IMR-90 (cell line): ENCODE measurements around the gene TENT5C. TPM values are rescaled to one million over a fixed set of nuclear protein-coding genes. Genes with fewer than 3 reads are reported as not detected.

ENCODE experiments used
- ATAC-seq: fragments of 200-7000 bp; cut with Tn5 transposase; 2 replicates; pipeline ENCODE4 v1.9.1; 2020; ENCODE audit warnings: low read depth, mild to moderate bottlenecking, moderate library complexity
- BruUV-seq: library from RNA; stranded (reverse); fragments of 400-500 nt; replicated peaks from 2 replicates; lab custom pipeline; 2021; lab: Mats Ljungman, UMichigan
- CTCF ChIA-PET: fragments of 300-600 bp; formaldehyde crosslinking; extraction: SDS; loops from one replicate; lab custom pipeline; 2021; ENCODE audit warnings: antibody characterized with exemption; lab: Yijun Ruan, JAX
- POLR2A ChIA-PET: fragments of 300-600 bp; sonication (Branson Sonifier 250); formaldehyde crosslinking; loops from one replicate; lab custom pipeline; 2022; ENCODE audit warnings: antibody characterized with exemption; ENCODE audit not compliant: unreplicated experiment; lab: Charles Lee
- DNase-seq: peaks from one replicate; pipeline ENCODE4 v3.0.0; 2013
- H2AFZ ChIP-seq: replicated peaks from 2 replicates; pipeline ENCODE3; 2013; ENCODE audit warnings: low read length, mild to moderate bottlenecking; ENCODE audit not compliant: poor library complexity
- H2AK5ac ChIP-seq: 2 replicates; pipeline ENCODE4 v1.6.1; 2013; ENCODE audit warnings: low read depth, low read length, inconsistent platforms
- H2AK9ac ChIP-seq: replicated peaks from 2 replicates; pipeline ENCODE3; 2013; ENCODE audit warnings: mild to moderate bottlenecking, low read depth, low read length, moderate library complexity; ENCODE audit not compliant: poor library complexity
- H2BK120ac ChIP-seq: 2 replicates; pipeline ENCODE4 v1.6.1; 2013; ENCODE audit warnings: low read depth, low read length, inconsistent platforms
- H2BK15ac ChIP-seq: 3 replicates; pipeline ENCODE4 v1.6.1; 2013; ENCODE audit warnings: low read depth, low read length, inconsistent platforms
- H2BK20ac ChIP-seq: 2 replicates; pipeline ENCODE4 v1.6.1; 2013; ENCODE audit warnings: low read depth, mild to moderate bottlenecking, inconsistent platforms, low read length, moderate library complexity
- H2BK5ac ChIP-seq: 2 replicates; pipeline ENCODE4 v1.6.1; 2013; ENCODE audit warnings: mild to moderate bottlenecking, low read depth, low read length, inconsistent platforms; ENCODE audit not compliant: poor library complexity, severe bottlenecking
- H3K14ac ChIP-seq: replicated peaks from 2 replicates; pipeline ENCODE4 v1.6.1; 2013; ENCODE audit warnings: low read depth, low read length, inconsistent platforms
- H3K18ac ChIP-seq: 2 replicates; pipeline ENCODE4 v1.6.1; 2013; ENCODE audit warnings: low read depth, low read length, control low read depth
- H3K23ac ChIP-seq: 2 replicates; pipeline ENCODE4 v1.6.1; 2013; ENCODE audit warnings: low read depth, low read length, inconsistent platforms
- H3K27ac ChIP-seq: 2 replicates; pipeline ENCODE4 v1.5.1; 2013; ENCODE audit warnings: mild to moderate bottlenecking, control low read depth, low read length; ENCODE audit not compliant: insufficient read depth
- H3K27me3 ChIP-seq: 2 replicates; pipeline ENCODE4 v1.6.1; 2013; ENCODE audit warnings: low read length; ENCODE audit not compliant: control insufficient read depth, insufficient read depth
- H3K36me3 ChIP-seq: 2 replicates; pipeline ENCODE4 v1.6.1; 2013; ENCODE audit warnings: low read length, mixed read lengths; ENCODE audit not compliant: control insufficient read depth, insufficient read depth
- H3K4ac ChIP-seq: 2 replicates; pipeline ENCODE4 v1.6.1; 2013; ENCODE audit warnings: low read depth, low read length, inconsistent platforms
- H3K4me1 ChIP-seq: 2 replicates; pipeline ENCODE4 v1.6.1; 2013; ENCODE audit warnings: low read length, mixed read lengths; ENCODE audit not compliant: control insufficient read depth, insufficient read depth
- H3K4me2 ChIP-seq: 2 replicates; pipeline ENCODE4 v1.6.1; 2013; ENCODE audit warnings: low read depth, mild to moderate bottlenecking, control low read depth, low read length, moderate library complexity
- H3K4me3 ChIP-seq: 2 replicates; pipeline ENCODE4 v1.5.1; 2013; ENCODE audit warnings: low read depth, mild to moderate bottlenecking, control low read depth, low read length, moderate library complexity; ENCODE audit not compliant: insufficient read depth
- H3K56ac ChIP-seq: 2 replicates; pipeline ENCODE4 v1.6.1; 2013; ENCODE audit warnings: low read length, inconsistent platforms; ENCODE audit not compliant: insufficient read depth; ENCODE audit errors: extremely low read depth
- H3K79me1 ChIP-seq, 2 experiments: 2 replicates each; pipeline ENCODE4 v1.6.1; 2013; ENCODE audit warnings: low read length in 2 of 2, inconsistent platforms in 1 of 2, low read depth in 1 of 2
- H3K9ac ChIP-seq: 2 replicates; pipeline ENCODE4 v1.6.1; 2013; ENCODE audit warnings: low read depth, low read length, control low read depth
- H3K9me1 ChIP-seq: 2 replicates; pipeline ENCODE4 v1.6.1; 2013; ENCODE audit warnings: low read length, inconsistent platforms; ENCODE audit not compliant: insufficient read depth
- H3K9me3 ChIP-seq: 2 replicates; pipeline ENCODE4 v1.6.1; 2013; ENCODE audit warnings: low read length; ENCODE audit not compliant: control insufficient read depth, insufficient read depth
- H4K20me1 ChIP-seq: 2 replicates; pipeline ENCODE4 v1.6.1; 2013; ENCODE audit warnings: low read length, inconsistent platforms; ENCODE audit not compliant: insufficient read depth
- H4K5ac ChIP-seq: 2 replicates; pipeline ENCODE4 v1.6.1; 2013; ENCODE audit warnings: mild to moderate bottlenecking, low read depth, low read length, control low read depth
- H4K8ac ChIP-seq, 2 experiments: 2 replicates each; pipeline ENCODE4 v1.6.1; 2013; ENCODE audit warnings: low read depth in 2 of 2, low read length in 2 of 2, control low read depth in 1 of 2, inconsistent platforms in 1 of 2
- H4K91ac ChIP-seq: 2 replicates; pipeline ENCODE4 v1.6.1; 2013; ENCODE audit warnings: low read depth, low read length, inconsistent platforms; ENCODE audit not compliant: insufficient read depth
- BHLHE40 ChIP-seq: fragments of 150-350 bp; IDR thresholded peaks from 2 replicates; pipeline ENCODE4 v1.6.1; 2016; ENCODE audit warnings: mild to moderate bottlenecking, low read depth, low read length
- CEBPB ChIP-seq: IDR thresholded peaks from 2 replicates; pipeline ENCODE4 v1.6.1; 2012; ENCODE audit warnings: low read depth, low read length, improper control_type of control experiment
- CHD1 ChIP-seq: IDR thresholded peaks from 2 replicates; pipeline ENCODE4 v1.6.1; 2012; ENCODE audit warnings: low read depth, low read length, improper control_type of control experiment
- FOS ChIP-seq: fragments of 150-350 bp; IDR thresholded peaks from 2 replicates; pipeline ENCODE4 v1.6.1; 2016; ENCODE audit warnings: low read depth, low read length
- MAFK ChIP-seq: IDR thresholded peaks from 2 replicates; pipeline ENCODE4 v1.6.1; 2012; ENCODE audit warnings: low read depth, low read length, improper control_type of control experiment
- MAZ ChIP-seq: IDR thresholded peaks from 2 replicates; pipeline ENCODE4 v1.6.1; 2012; ENCODE audit warnings: low read depth, mild to moderate bottlenecking, low read length, improper control_type of control experiment, moderate library complexity, borderline replicate concordance
- MXI1 ChIP-seq: IDR thresholded peaks from 2 replicates; pipeline ENCODE4 v1.6.1; 2012; ENCODE audit warnings: low read depth, mild to moderate bottlenecking, low read length, moderate library complexity, borderline replicate concordance
- SMC3 ChIP-seq: fragments of 150-350 bp; IDR thresholded peaks from 2 replicates; pipeline ENCODE4 v1.6.1; 2016; ENCODE audit warnings: low read depth, mild to moderate bottlenecking, antibody characterized with exemption, low read length, moderate library complexity
- WGBS, 2 experiments: methylation state at CpG; one replicate each; pipeline versions ENCODE4 v1.1.5 to v1.1.7; 2013; ENCODE audit warnings: missing lambda C conversion rate in 2 of 2; ENCODE audit not compliant: insufficient read length in 1 of 2; ENCODE audit errors: extremely low coverage in 2 of 2; 5-methylcytosine and 5-hydroxymethylcytosine counted together
- dilution Hi-C: fragments of 300-500 bp; cut with HindIII; formaldehyde crosslinking; loops from one replicate; pipeline ENCODE4 v1.14.3; 2018; ENCODE audit warnings: low sequenced_read_pairs; ENCODE audit not compliant: unreplicated experiment
- in situ Hi-C: fragments of 300-500 bp; cut with MboI; formaldehyde crosslinking; loops from 3 replicates; pipeline ENCODE4 v1.14.3; 2019; ENCODE audit warnings: low sequenced_read_pairs, inconsistent platforms, mixed read lengths
- intact Hi-C: fragments of 100-400 bp; cut with micrococcal nuclease; formaldehyde crosslinking; loops from 2 replicates; pipeline ENCODE4 v1.10.0; 2022
- polyA plus RNA-seq, 3 experiments: library from polyadenylated mRNA; depleted of rRNA; stranded (reverse); fragments of >200 nt; gene quantifications; 2 replicates each; pipeline ENCODE4 v1.2.3, GENCODE V29; 2012; ENCODE audit warnings: low replicate concordance in 1 of 3
- total RNA-seq: library from RNA; depleted of rRNA; stranded (reverse); fragments of >200 nt; gene quantifications from 2 replicates; pipeline ENCODE4 v1.2.3, GENCODE V29; 2012
- TF ChIP-seq, protein P1 (sequence below): conservative IDR thresholded peaks from 2 replicates; pipeline ENCODE4 v1.5.1; 2012; ENCODE audit warnings: mild to moderate bottlenecking, low read depth, low read length, improper control_type of control experiment

Gene TENT5C
- total and polyA plus RNA-seq, 2 of the 4 experiments (the other 2 are of a cell fraction), result 1.5 to 4.1 TPM

DNA sequence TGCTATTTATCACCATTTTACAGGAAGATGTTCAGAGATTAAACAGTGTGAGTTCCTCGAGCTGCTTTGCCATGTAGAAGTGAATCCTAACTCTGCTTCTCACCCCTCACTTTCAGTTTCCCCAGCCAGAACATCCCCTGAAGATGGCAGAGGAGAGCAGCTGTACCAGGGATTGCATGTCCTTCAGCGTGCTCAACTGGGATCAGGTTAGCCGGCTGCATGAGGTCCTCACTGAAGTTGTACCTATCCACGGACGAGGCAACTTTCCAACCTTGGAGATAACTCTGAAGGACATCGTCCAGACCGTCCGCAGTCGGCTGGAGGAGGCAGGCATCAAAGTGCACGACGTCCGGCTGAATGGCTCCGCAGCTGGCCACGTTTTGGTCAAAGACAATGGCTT is 16.9 kb downstream of the TENT5C start:
- no peak overlapping the region for H2BK120ac ChIP-seq
- no peak overlapping the region for H2BK20ac ChIP-seq
- peaks cover 10 to 86% of the 10 kb centered on the region in 2 experiments for H3K79me1 ChIP-seq
- H3K9me1 ChIP-seq, result peaks cover 49% of the 10 kb centered on the region
- dilution Hi-C loops, result no loop called here
- H3K36me3 ChIP-seq, result peaks cover 16% of the 10 kb centered on the region
- 88% methylated on average over 5 of the region's 14 CpGs; no CpG with 5 or more reads in 1 of the 2 experiments for WGBS, 2 experiments
- H3K4me3 ChIP-seq, result no peak overlapping the region
- intact Hi-C loops, result no loop called here
- in situ Hi-C loops, result no loop called here
- POLR2A ChIA-PET, result no interaction called here
- no peak overlapping the region for H3K23ac ChIP-seq
- H4K91ac ChIP-seq, result no peak overlapping the region
- ATAC-seq (0 out of 2 replicates have a peak, but pooled peaks have one; percentile 35), DNase-seq (no peak)
- no peak overlapping the region for H2AK9ac ChIP-seq
- no peak overlapping the region for H3K9ac ChIP-seq
- no peak overlapping the region for H2BK15ac ChIP-seq
- no peaks in the 10 kb centered on the region for H3K27me3 ChIP-seq
- no peak overlapping the region for H3K14ac ChIP-seq
- CTCF ChIA-PET, result interaction anchor here (1.8 kb wide), 1 partner anchor 13 kb away, joined by 4 read pairs; no protein-coding TSS in a partner anchor
- no peak for TF ChIP-seq MAZ
- no peak for TF ChIP-seq MXI1
- no peak for TF ChIP-seq SMC3
- TF ChIP-seq, protein P1, sequence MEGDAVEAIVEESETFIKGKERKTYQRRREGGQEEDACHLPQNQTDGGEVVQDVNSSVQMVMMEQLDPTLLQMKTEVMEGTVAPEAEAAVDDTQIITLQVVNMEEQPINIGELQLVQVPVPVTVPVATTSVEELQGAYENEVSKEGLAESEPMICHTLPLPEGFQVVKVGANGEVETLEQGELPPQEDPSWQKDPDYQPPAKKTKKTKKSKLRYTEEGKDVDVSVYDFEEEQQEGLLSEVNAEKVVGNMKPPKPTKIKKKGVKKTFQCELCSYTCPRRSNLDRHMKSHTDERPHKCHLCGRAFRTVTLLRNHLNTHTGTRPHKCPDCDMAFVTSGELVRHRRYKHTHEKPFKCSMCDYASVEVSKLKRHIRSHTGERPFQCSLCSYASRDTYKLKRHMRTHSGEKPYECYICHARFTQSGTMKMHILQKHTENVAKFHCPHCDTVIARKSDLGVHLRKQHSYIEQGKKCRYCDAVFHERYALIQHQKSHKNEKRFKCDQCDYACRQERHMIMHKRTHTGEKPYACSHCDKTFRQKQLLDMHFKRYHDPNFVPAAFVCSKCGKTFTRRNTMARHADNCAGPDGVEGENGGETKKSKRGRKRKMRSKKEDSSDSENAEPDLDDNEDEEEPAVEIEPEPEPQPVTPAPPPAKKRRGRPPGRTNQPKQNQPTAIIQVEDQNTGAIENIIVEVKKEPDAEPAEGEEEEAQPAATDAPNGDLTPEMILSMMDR, result no peak
- no peak for TF ChIP-seq FOS
- no peak for TF ChIP-seq MAFK
- TF ChIP-seq BHLHE40, result no peak
- no peak for TF ChIP-seq CHD1
- TF ChIP-seq CEBPB, result no peak
- H3K4ac ChIP-seq, result no peak overlapping the region
- H4K20me1 ChIP-seq, result peaks cover 87% of the 10 kb centered on the region; the same call in 1 of the 2 replicates
- no peak overlapping the region for H2AK5ac ChIP-seq
- H3K56ac ChIP-seq, result no peak overlapping the region
- H2AFZ ChIP-seq, result no peak overlapping the region
- peak overlapping the region; percentile 50; the same call in 1 of the 2 replicates for H3K4me2 ChIP-seq
- H3K27ac ChIP-seq, result no peak overlapping the region
- BruUV-seq, result no TSS peak
- H3K4me1 ChIP-seq, result peaks cover 2% of the 10 kb centered on the region; the same call in 1 of the 2 replicates
- 0 out of 2 replicates have a peak overlapping the region, but pooled peaks have one; percentile 64 for H3K18ac ChIP-seq
- H2BK5ac ChIP-seq, result no peak overlapping the region
- H3K9me3 ChIP-seq, result no peaks in the 10 kb centered on the region
- no peak overlapping the region for H4K5ac ChIP-seq
- no peak overlapping the region; a peak in 1 of 4 replicates for H4K8ac ChIP-seq
